Right renal cortex interstitium (tissue), 3 donors: ENCODE results near the gene POMT2. TPM values are rescaled to one million over a fixed set of nuclear protein-coding genes. Genes with fewer than 3 reads are reported as not detected.
"Not testable (repeated sequence)": the region's sequence is repeated elsewhere in the genome, so short reads cannot be mapped to it uniquely, and the experiment has no call there.

Experiments used
- DNase-seq, 3 donors: peaks; one replicate each; pipeline ENCODE4 v3.0.0-alpha.2; 2013; ENCODE audit warnings: low read depth in 3 of 3, low spot score in 2 of 3
- polyA plus RNA-seq, 3 donors: library from polyadenylated mRNA; unstranded; fragments of 120-200 nt; gene quantifications; one replicate each; pipeline ENCODE4 v1.2.1, GENCODE V29; 2013; ENCODE audit not compliant: insufficient read length in 3 of 3

The POMT2 gene
- polyA plus RNA-seq: 10 to 100 TPM; 38.6 to 39.9 (median 39.1) TPM

GRCh38 chr14:77320238-77320935 is at the start of gene POMT2:
POMT2 (minus strand) TSS chr14:77320883; CDS start chr14:77320681, 202 bp downstream.
- peak in 2 of 3 donors; percentile 80 to 82 for DNase-seq

GRCh38 chr14:77369285-77369684 is 48.6 kb upstream of the POMT2 start:
- DNase-seq: no peak

GRCh38 chr14:77364146-77364545 is 43.5 kb upstream of the POMT2 start:
- no peak for DNase-seq

GRCh38 chr14:77359626-77360025 is 38.9 kb upstream of the POMT2 start:
- DNase-seq: no peak

- DNase-seq: no peak
Observed at GRCh38 chr14:77356899-77357298, 36.2 kb upstream of the POMT2 start.

GRCh38 chr14:77355811-77356210 is 35.1 kb upstream of the POMT2 start:
- DNase-seq: no peak

- DNase-seq: no peak
Observed at GRCh38 chr14:77353469-77354141, 32.9 kb upstream of the POMT2 start.

GRCh38 chr14:77347751-77348150 is 27.1 kb upstream of the POMT2 start:
- DNase-seq: peak in 1 of 3 donors; percentile 27

- no peak for DNase-seq
Observed at GRCh38 chr14:77346495-77346894, 25.8 kb upstream of the POMT2 start.

GRCh38 chr14:77344377-77344996 is 23.8 kb upstream of the POMT2 start:
- DNase-seq: no peak

GRCh38 chr14:77343662-77344061 is 23.0 kb upstream of the POMT2 start:
- DNase-seq: no peak

- DNase-seq: no peak
Observed at GRCh38 chr14:77342726-77343397, 22.2 kb upstream of the POMT2 start.

- DNase-seq: no peak
Observed at GRCh38 chr14:77340389-77340788, 19.7 kb upstream of the POMT2 start.

GRCh38 chr14:77339407-77339806 is 18.7 kb upstream of the POMT2 start:
- no peak for DNase-seq

- DNase-seq: no peak
Observed at GRCh38 chr14:77338302-77338701, 17.6 kb upstream of the POMT2 start.

GRCh38 chr14:77337880-77338279 is 17.2 kb upstream of the POMT2 start:
- DNase-seq: no peak

GRCh38 chr14:77337255-77337654 is 16.6 kb upstream of the POMT2 start:
- DNase-seq: not testable (repeated sequence)

GRCh38 chr14:77335576-77335975 is 14.9 kb upstream of the POMT2 start:
- no peak for DNase-seq

GRCh38 chr14:77329872-77330271 is 9.2 kb upstream of the POMT2 start:
- DNase-seq: no peak

GRCh38 chr14:77327111-77327510 is 6.4 kb upstream of the POMT2 start:
- DNase-seq: no peak

GRCh38 chr14:77325746-77326094 is 5.0 kb upstream of the POMT2 start:
- DNase-seq: no peak
